K562 (cell line): ENCODE results near the gene SLCO2A1. TPM values are rescaled to one million over a fixed set of nuclear protein-coding genes. Genes with fewer than 3 reads are reported as not detected.

Experiments used
- ATAC-seq: fragments of 200-7000 bp; cut with Tn5 transposase; 3 replicates; pipeline ENCODE4 v1.9.1; 2020; ENCODE audit warnings: moderate library complexity
- BruUV-seq: library from RNA; stranded (reverse); fragments of 400-500 nt; replicated peaks from 2 replicates; lab custom pipeline; 2021; lab: Mats Ljungman, UMichigan
- CTCF ChIA-PET: fragments of 300-600 bp; formaldehyde crosslinking; extraction: SDS; loops from one replicate; lab custom pipeline; 2021; ENCODE audit warnings: low intra/inter-chr PET ratio; lab: Yijun Ruan, JAX
- POLR2A ChIA-PET: fragments of 300-600, 350-650 bp; sonication (Branson Sonifier 250); formaldehyde crosslinking; extraction: SDS; loops from one replicate; lab custom pipeline; 2021; ENCODE audit warnings: antibody characterized with exemption, inconsistent platforms; lab: Yijun Ruan, JAX
- DNase-seq, 4 experiments: peaks; one replicate each; pipeline versions ENCODE4 v3.0.0 to v3.0.0-alpha.2; 2011 to 2018; ENCODE audit warnings: low spot score in 3 of 4, mixed read lengths in 3 of 4; ENCODE audit errors: extremely low read depth in 1 of 4
- FAIRE-seq: peaks from 2 replicates; lab custom pipeline; 2011; peaks lifted over from hg19 to GRCh38; lab: Jason Lieb, UNC
- H2AFZ ChIP-seq: 2 replicates; pipeline ENCODE4 v1.6.0; 2011; ENCODE audit warnings: low read depth, low read length, control low read depth, inconsistent platforms
- H3K27ac ChIP-seq: fragments of 200-600 bp; 3 replicates; pipeline ENCODE4 v1.8.0; 2011; ENCODE audit warnings: low read depth, mild to moderate bottlenecking, control low read depth, inconsistent platforms, low read length, moderate library complexity, mixed read lengths; ENCODE audit errors: extremely low read depth
- H3K27me3 ChIP-seq, 2 experiments: fragments of 300-600 bp in 1 of 2; 2 replicates in 1 of 2; 3 replicates in 1 of 2; pipeline versions ENCODE4 v1.6.0 to v1.8.0; 2011; ENCODE audit warnings: inconsistent platforms in 2 of 2, low read length in 2 of 2, mild to moderate bottlenecking in 1 of 2, mixed read lengths in 1 of 2, moderate library complexity in 1 of 2; ENCODE audit not compliant: control insufficient read depth in 2 of 2, insufficient read depth in 2 of 2
- H3K36me3 ChIP-seq: fragments of 300-600 bp; 3 replicates; pipeline ENCODE4 v1.8.0; 2011; ENCODE audit warnings: mild to moderate bottlenecking, low read length, inconsistent platforms; ENCODE audit not compliant: control insufficient read depth, insufficient read depth
- H3K4me1 ChIP-seq, 2 experiments: fragments of 200-600 bp in 1 of 2; replicated peaks in 1 of 2; 2 replicates in 1 of 2; 3 replicates in 1 of 2; pipeline versions ENCODE4 v1.5.1 to v1.8.0; 2011; ENCODE audit warnings: inconsistent platforms in 2 of 2, low read length in 2 of 2, mild to moderate bottlenecking in 1 of 2, mixed read lengths in 1 of 2, moderate library complexity in 1 of 2; ENCODE audit not compliant: control insufficient read depth in 2 of 2, insufficient read depth in 2 of 2
- H3K4me2 ChIP-seq: 2 replicates; pipeline ENCODE4 v1.6.1; 2011; ENCODE audit warnings: low read length, control low read depth, inconsistent platforms, mixed read lengths; ENCODE audit not compliant: insufficient read depth
- H3K4me3 ChIP-seq: fragments of 200-600 bp; sonication (generic), shearing (Covaris generic); 2 replicates; pipeline ENCODE4 v1.5.1; 2016; ENCODE audit warnings: control low read depth, inconsistent platforms
- H3K79me2 ChIP-seq: fragments of 200-600 bp; 3 replicates; pipeline ENCODE4 v1.8.0; 2011; ENCODE audit warnings: low read length, inconsistent platforms; ENCODE audit not compliant: control insufficient read depth, insufficient read depth
- H3K9ac ChIP-seq, 2 experiments: 2 replicates each; pipeline versions ENCODE4 v1.6.0 to v1.6.1; 2011; ENCODE audit warnings: low read depth in 2 of 2, low read length in 2 of 2, control low read depth in 1 of 2, inconsistent platforms in 1 of 2, mild to moderate bottlenecking in 1 of 2, mixed read lengths in 1 of 2; ENCODE audit not compliant: insufficient read depth in 1 of 2
- H3K9me1 ChIP-seq: one replicate; pipeline ENCODE4 v1.6.0; 2011; ENCODE audit warnings: inconsistent platforms, mild to moderate bottlenecking, low read length, moderate library complexity; ENCODE audit not compliant: control insufficient read depth, insufficient read depth
- H3K9me3 ChIP-seq: replicated peaks from 2 replicates; pipeline ENCODE4 v1.5.1; 2011; ENCODE audit warnings: low read depth, low read length, inconsistent platforms; ENCODE audit not compliant: control insufficient read depth, insufficient read depth
- H4K20me1 ChIP-seq: replicated peaks from 2 replicates; pipeline ENCODE4 v1.6.1; 2011; ENCODE audit warnings: low read length, inconsistent platforms, mixed read lengths; ENCODE audit not compliant: control insufficient read depth, insufficient read depth
- BRD4 ChIP-seq: fragments of 200-600 bp; sonication (generic); IDR thresholded peaks from 2 replicates; pipeline ENCODE4 v1.6.1; 2017; ENCODE audit warnings: inconsistent platforms
- CBX2 ChIP-seq: fragments of 200-600 bp; sonication (generic); IDR thresholded peaks from one replicate; pipeline ENCODE4 v1.6.1; 2012; ENCODE audit warnings: mild to moderate bottlenecking, low read length, inconsistent platforms; ENCODE audit not compliant: insufficient read depth, poor library complexity, severe bottlenecking
- EWSR1 ChIP-seq: fragments of 450-650 bp; IDR thresholded peaks from 2 replicates; pipeline ENCODE4 v1.6.1; 2018; ENCODE audit warnings: borderline replicate concordance, mild to moderate bottlenecking, low read depth, moderate library complexity; ENCODE audit not compliant: partially characterized antibody
- RBFOX2 ChIP-seq: fragments of 200-400 bp; formaldehyde crosslinking; IDR thresholded peaks from 2 replicates; pipeline ENCODE4 v1.6.1; 2017; ENCODE audit warnings: low read depth, mild to moderate bottlenecking, low read length, moderate library complexity
- RBM15 ChIP-seq: fragments of 200-400 bp; formaldehyde crosslinking; IDR thresholded peaks from 2 replicates; pipeline ENCODE4 v1.6.1; 2018; ENCODE audit warnings: mild to moderate bottlenecking, low read length, moderate library complexity; ENCODE audit not compliant: insufficient read depth
- RCOR1 ChIP-seq, 2 experiments: IDR thresholded peaks; 2 replicates each; pipeline ENCODE4 v1.6.1; 2012; ENCODE audit warnings: low read depth in 2 of 2, low read length in 2 of 2, borderline replicate concordance in 1 of 2, improper control_type of control experiment in 1 of 2
- SNIP1 ChIP-seq: fragments of 450-650 bp; IDR thresholded peaks from 2 replicates; pipeline ENCODE4 v1.7.1; 2017; ENCODE audit warnings: low read depth, mild to moderate bottlenecking
- SUPT5H ChIP-seq: fragments of 450-650 bp; IDR thresholded peaks from 2 replicates; pipeline ENCODE4 v1.6.1; 2016
- WGBS: fragments of 100-300 bp; shearing (Covaris generic); methylation state at CpG from one replicate; pipeline ENCODE4 v1.1.6; 2016; ENCODE audit warnings: low coverage, mixed read lengths; ENCODE audit not compliant: insufficient coverage; ENCODE audit errors: missing lambda C conversion rate; 5-methylcytosine and 5-hydroxymethylcytosine counted together
- in situ Hi-C: fragments of 300-500 bp; cut with MboI; formaldehyde crosslinking; loops from 4 replicates; pipeline ENCODE4 v1.15.0; 2018; ENCODE audit warnings: inconsistent platforms, mixed read lengths
- intact Hi-C: fragments of 100-400 bp; cut with micrococcal nuclease; formaldehyde crosslinking; loops from 2 replicates; pipeline ENCODE4 v1.14.2; 2022
- polyA plus RNA-seq, 8 experiments: library from polyadenylated mRNA; depleted of rRNA in 4 of 8; stranded (reverse) in 5 of 8; unstranded in 3 of 8; fragments of >200 nt; fragmentation: Nextera tagmentation in 2 of 8; fragmentation: Illumina TruSeq in 1 of 8; extraction: Ambion mirVana in 2 of 8; extraction: Trizol in 1 of 8; gene quantifications; 2 replicates each; pipeline versions ENCODE4 v1.2.1 to v1.2.3, GENCODE V29; 2011 to 2014; ENCODE audit warnings: inconsistent platforms in 1 of 8, missing spikeins in 1 of 8
- total RNA-seq, 7 experiments: library from RNA; depleted of rRNA in 6 of 7; stranded (reverse); fragments of >200 nt in 6 of 7; fragmentation: Illumina TruSeq in 2 of 7; extraction: Trizol in 2 of 7; gene quantifications; 2 replicates each; pipeline versions ENCODE4 v1.2.1 to v1.2.3, GENCODE V29; 2011 to 2021; ENCODE audit warnings: low replicate concordance in 1 of 7
- TF ChIP-seq, protein P1 (sequence below): IDR thresholded peaks from 2 replicates; pipeline ENCODE4 v1.6.1; 2012; ENCODE audit warnings: low read depth, low read length, improper control_type of control experiment, borderline replicate concordance

The SLCO2A1 gene
- total and polyA plus RNA-seq, 9 of the 15 experiments (the other 6 are each of a cell fraction or from before 2014, with no cell fraction given), result 0.16 to 1.0 TPM; not detected in 7

DNA sequence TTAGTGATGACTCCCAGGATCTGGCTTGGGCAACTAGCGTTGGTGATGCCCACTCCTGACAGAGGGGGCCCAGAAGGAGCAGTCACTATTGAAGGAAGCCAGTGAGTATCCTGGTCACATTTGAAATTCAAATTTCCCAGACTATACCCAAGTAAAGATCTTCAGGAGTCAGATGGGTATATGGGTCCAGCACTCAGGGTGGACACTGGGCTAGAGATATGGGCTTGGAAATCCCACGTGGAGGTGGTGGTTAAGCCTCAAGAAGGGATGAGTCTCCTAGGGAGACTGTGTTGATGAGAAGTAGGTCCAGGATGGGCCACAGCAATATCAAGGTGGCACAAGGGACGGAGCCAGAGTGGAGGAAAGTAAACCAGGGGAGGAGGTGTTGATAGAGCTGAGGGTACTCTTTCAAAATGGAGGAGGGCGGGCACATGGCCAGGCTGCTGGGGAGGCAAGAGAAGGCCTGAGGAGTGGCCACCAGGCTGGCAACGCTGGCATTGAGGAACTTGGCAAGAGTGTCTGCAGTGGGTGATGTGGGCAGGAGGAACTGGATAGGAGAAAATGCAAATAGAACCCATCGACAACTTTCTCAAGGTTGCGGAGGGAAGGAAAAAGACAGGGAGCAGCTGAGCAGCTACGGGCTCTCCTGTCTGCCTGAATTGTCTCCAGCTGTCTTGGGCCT is 3.7 kb upstream of the SLCO2A1 start:
- Histone ChIP-seq H3K36me3 (no peaks in the 10 kb centered on the region), H3K4me3 (no peak overlapping the region), H3K9me1 (no peaks in the 10 kb centered on the region), H3K79me2 (no peaks in the 10 kb centered on the region), H2AFZ (no peak overlapping the region), H3K27ac (no peak overlapping the region), H4K20me1 (no peaks in the 10 kb centered on the region; the same call in 1 of the 2 replicates), H3K9me3 (no peaks in the 10 kb centered on the region), H3K4me1 (peaks cover 0 to 5% of the 10 kb centered on the region in 2 experiments; a peak in 1 of 5 replicates), H3K4me2 (no peak overlapping the region), H3K27me3 (peaks cover 0 to 29% of the 10 kb centered on the region in 2 experiments; a peak in 2 of 5 replicates), H3K9ac (no peak overlapping the region)
- DNase-seq (no peak), ATAC-seq (no peak), FAIRE-seq (no peak)
- ChIA-PET POLR2A (no interaction called here), CTCF (no interaction called here)
- no TSS peak for BruUV-seq
- TF ChIP-seq EWSR1 (no peak), SNIP1 (no peak), RBM15 (no peak), CBX2 (no peak), BRD4 (no peak), RBFOX2 (no peak), SUPT5H (no peak), RCOR1 (IDR thresholded peaks at IDR 0.05; ENCODE audit: borderline replicate concordance in 1 of 2, low read depth in 2 of 2, low read length in 2 of 2) (no peak)
- TF ChIP-seq, protein P1, sequence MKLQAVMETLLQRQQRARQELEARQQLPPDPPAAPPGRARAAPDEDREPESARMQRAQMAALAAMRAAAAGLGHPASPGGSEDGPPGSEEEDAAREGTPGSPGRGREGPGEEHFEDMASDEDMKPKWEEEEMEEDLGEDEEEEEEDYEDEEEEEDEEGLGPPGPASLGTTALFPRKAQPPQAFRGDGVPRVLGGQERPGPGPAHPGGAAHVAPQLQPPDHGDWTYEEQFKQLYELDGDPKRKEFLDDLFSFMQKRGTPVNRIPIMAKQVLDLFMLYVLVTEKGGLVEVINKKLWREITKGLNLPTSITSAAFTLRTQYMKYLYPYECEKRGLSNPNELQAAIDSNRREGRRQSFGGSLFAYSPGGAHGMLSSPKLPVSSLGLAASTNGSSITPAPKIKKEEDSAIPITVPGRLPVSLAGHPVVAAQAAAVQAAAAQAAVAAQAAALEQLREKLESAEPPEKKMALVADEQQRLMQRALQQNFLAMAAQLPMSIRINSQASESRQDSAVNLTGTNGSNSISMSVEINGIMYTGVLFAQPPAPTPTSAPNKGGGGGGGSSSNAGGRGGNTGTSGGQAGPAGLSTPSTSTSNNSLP, result no peak
- intact Hi-C loops, result no loop called here
- in situ Hi-C loops, result no loop called here
- WGBS, result 3% methylated on average over 7 of the region's 8 CpGs
